OCI-LY3 (cell line): ENCODE measurements around the gene SYT7.

Experiments
- EZH2phosphoT487 ChIP-seq: fragments of 200-600 bp; shearing (Covaris generic); IDR thresholded peaks from 2 replicates; pipeline ENCODE4 v1.6.1; 2018; ENCODE audit warnings: antibody characterized with exemption, mixed run types, low read depth
- TF ChIP-seq, protein P1 (sequence below): fragments of 200-600, 300-600 bp; sonication (generic); IDR thresholded peaks from 2 replicates; pipeline ENCODE4 v1.5.1; 2014; ENCODE audit warnings: antibody characterized with exemption, low read length, low read depth

- TF ChIP-seq, protein P1, sequence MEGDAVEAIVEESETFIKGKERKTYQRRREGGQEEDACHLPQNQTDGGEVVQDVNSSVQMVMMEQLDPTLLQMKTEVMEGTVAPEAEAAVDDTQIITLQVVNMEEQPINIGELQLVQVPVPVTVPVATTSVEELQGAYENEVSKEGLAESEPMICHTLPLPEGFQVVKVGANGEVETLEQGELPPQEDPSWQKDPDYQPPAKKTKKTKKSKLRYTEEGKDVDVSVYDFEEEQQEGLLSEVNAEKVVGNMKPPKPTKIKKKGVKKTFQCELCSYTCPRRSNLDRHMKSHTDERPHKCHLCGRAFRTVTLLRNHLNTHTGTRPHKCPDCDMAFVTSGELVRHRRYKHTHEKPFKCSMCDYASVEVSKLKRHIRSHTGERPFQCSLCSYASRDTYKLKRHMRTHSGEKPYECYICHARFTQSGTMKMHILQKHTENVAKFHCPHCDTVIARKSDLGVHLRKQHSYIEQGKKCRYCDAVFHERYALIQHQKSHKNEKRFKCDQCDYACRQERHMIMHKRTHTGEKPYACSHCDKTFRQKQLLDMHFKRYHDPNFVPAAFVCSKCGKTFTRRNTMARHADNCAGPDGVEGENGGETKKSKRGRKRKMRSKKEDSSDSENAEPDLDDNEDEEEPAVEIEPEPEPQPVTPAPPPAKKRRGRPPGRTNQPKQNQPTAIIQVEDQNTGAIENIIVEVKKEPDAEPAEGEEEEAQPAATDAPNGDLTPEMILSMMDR, result no peak
- TF ChIP-seq EZH2phosphoT487, result no peak
Measured at GRCh38 chr11:61477126-61477525, 103.8 kb downstream of the SYT7 start.
